ENCODE data around the gene HK2.

The HK2 gene

DNA sequence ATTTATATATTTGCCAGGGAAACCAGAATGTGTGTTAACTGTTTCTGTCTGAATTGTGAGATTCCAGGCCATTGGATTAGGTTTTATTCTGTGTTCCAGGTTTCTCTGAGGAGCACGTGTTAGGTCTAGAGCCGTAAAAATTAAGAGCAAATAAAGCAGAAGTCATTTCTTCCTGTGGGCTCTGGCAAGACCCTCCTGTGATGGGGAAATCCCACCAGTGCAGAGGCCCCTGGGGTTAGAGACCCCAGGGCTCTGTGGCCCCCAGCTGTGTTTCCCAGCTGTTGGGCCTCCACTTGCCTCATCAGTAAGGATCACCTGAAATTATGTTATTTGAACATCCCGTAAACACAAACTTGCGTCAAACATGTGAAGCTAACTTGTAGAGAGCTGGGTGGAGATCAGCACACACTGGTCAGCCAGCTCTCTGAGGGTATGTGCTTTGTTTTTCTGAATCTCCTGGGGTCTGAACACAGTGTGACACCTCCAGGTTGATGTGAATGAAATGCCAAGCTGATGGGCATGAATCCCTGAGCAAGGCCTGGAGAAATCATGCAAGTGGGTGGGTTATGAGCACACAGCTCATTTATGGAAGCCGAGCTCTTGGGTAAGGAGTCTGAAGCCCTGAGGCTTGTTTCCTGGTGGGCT lies 50.3 kb downstream of the HK2 start:
- no peaks in the 10 kb centered on the region for H3K9me3 ChIP-seq (ENCODE audit: insufficient read depth, low read depth, low read length)

GRCh38 chr2:74884866-74885265 lies 50.9 kb downstream of the HK2 start:
- Histone ChIP-seq H3K4me1 (ENCODE audit: insufficient read depth, low read length, poor library complexity, severe bottlenecking) (peaks cover 7% of the 10 kb centered on the region), H3K36me3 (ENCODE audit: insufficient read depth, low read length) (peaks cover 100% of the 10 kb centered on the region; the same call in 1 of the 2 replicates), H3K9me3 (ENCODE audit: insufficient read depth, low read depth, low read length) (no peaks in the 10 kb centered on the region), H3K27me3 (ENCODE audit: insufficient read depth, low read length, poor library complexity, severe bottlenecking) (no peaks in the 10 kb centered on the region), H3K79me2 (ENCODE audit: insufficient read depth, low read length) (no peaks in the 10 kb centered on the region), H3K4me2 (ENCODE audit: low read depth, low read length, poor library complexity, severe bottlenecking) (no peak overlapping the region), H3K9me2 (replicated peaks; ENCODE audit: low read depth, low read length) (no peaks in the 10 kb centered on the region), H4K20me1 (ENCODE audit: insufficient read depth, low read length, poor library complexity, severe bottlenecking) (no peaks in the 10 kb centered on the region), H3K9ac (ENCODE audit: low read depth, low read length, poor library complexity, severe bottlenecking) (no peak overlapping the region), H3K4me3 (ENCODE audit: low read length, poor library complexity, severe bottlenecking) (no peak overlapping the region), H2AFZ (ENCODE audit: low read length) (no peak overlapping the region), H3F3A (ENCODE audit: low read depth) (no peaks in the 10 kb centered on the region)
- TF ChIP-seq, protein P1, sequence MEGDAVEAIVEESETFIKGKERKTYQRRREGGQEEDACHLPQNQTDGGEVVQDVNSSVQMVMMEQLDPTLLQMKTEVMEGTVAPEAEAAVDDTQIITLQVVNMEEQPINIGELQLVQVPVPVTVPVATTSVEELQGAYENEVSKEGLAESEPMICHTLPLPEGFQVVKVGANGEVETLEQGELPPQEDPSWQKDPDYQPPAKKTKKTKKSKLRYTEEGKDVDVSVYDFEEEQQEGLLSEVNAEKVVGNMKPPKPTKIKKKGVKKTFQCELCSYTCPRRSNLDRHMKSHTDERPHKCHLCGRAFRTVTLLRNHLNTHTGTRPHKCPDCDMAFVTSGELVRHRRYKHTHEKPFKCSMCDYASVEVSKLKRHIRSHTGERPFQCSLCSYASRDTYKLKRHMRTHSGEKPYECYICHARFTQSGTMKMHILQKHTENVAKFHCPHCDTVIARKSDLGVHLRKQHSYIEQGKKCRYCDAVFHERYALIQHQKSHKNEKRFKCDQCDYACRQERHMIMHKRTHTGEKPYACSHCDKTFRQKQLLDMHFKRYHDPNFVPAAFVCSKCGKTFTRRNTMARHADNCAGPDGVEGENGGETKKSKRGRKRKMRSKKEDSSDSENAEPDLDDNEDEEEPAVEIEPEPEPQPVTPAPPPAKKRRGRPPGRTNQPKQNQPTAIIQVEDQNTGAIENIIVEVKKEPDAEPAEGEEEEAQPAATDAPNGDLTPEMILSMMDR (conservative IDR thresholded peaks at IDR 0.05; ENCODE audit: low read length), result no peak
- no peak for TF ChIP-seq EZH2phosphoT487 (IDR thresholded peaks at IDR 0.05; ENCODE audit: borderline replicate concordance)

More for the DNA sequence above, 50.3 kb downstream of the HK2 start:
- no peaks in the 10 kb centered on the region for H3F3A ChIP-seq (ENCODE audit: low read depth)
- H2AFZ ChIP-seq (ENCODE audit: low read length), result no peak overlapping the region
- H3K4me2 ChIP-seq (ENCODE audit: low read depth, low read length, poor library complexity, severe bottlenecking), result no peak overlapping the region
- no peaks in the 10 kb centered on the region for H3K27me3 ChIP-seq (ENCODE audit: insufficient read depth, low read length, poor library complexity, severe bottlenecking)
- H3K4me1 ChIP-seq (ENCODE audit: insufficient read depth, low read length, poor library complexity, severe bottlenecking), result peaks cover 7% of the 10 kb centered on the region
- peaks cover 100% of the 10 kb centered on the region for H3K36me3 ChIP-seq (ENCODE audit: insufficient read depth, low read length)
- H4K20me1 ChIP-seq (ENCODE audit: insufficient read depth, low read length, poor library complexity, severe bottlenecking), result no peaks in the 10 kb centered on the region
- no peak overlapping the region for H3K4me3 ChIP-seq (ENCODE audit: low read length, poor library complexity, severe bottlenecking)
- no peaks in the 10 kb centered on the region for H3K9me2 ChIP-seq (replicated peaks; ENCODE audit: low read depth, low read length)
- no peak for TF ChIP-seq EZH2phosphoT487 (IDR thresholded peaks at IDR 0.05; ENCODE audit: borderline replicate concordance)
- TF ChIP-seq, protein P1 (conservative IDR thresholded peaks at IDR 0.05; ENCODE audit: low read length), result no peak
- H3K9ac ChIP-seq (ENCODE audit: low read depth, low read length, poor library complexity, severe bottlenecking), result no peak overlapping the region
- no peaks in the 10 kb centered on the region for H3K79me2 ChIP-seq (ENCODE audit: insufficient read depth, low read length)

- peaks cover 100% of the 10 kb centered on the region for H3K36me3 ChIP-seq (ENCODE audit: insufficient read depth, low read length)
- no peaks in the 10 kb centered on the region for H3F3A ChIP-seq (ENCODE audit: low read depth)
- no peaks in the 10 kb centered on the region for H3K79me2 ChIP-seq (ENCODE audit: insufficient read depth, low read length)
- H4K20me1 ChIP-seq (ENCODE audit: insufficient read depth, low read length, poor library complexity, severe bottlenecking), result no peaks in the 10 kb centered on the region
- no peaks in the 10 kb centered on the region for H3K9me2 ChIP-seq (replicated peaks; ENCODE audit: low read depth, low read length)
- H3K4me2 ChIP-seq (ENCODE audit: low read depth, low read length, poor library complexity, severe bottlenecking), result no peak overlapping the region
- H3K4me3 ChIP-seq (ENCODE audit: low read length, poor library complexity, severe bottlenecking), result no peak overlapping the region
- peaks cover 7% of the 10 kb centered on the region for H3K4me1 ChIP-seq (ENCODE audit: insufficient read depth, low read length, poor library complexity, severe bottlenecking)
- H2AFZ ChIP-seq (ENCODE audit: low read length), result no peak overlapping the region
- TF ChIP-seq, protein P1 (conservative IDR thresholded peaks at IDR 0.05; ENCODE audit: low read length), result no peak
- TF ChIP-seq EZH2phosphoT487 (IDR thresholded peaks at IDR 0.05; ENCODE audit: borderline replicate concordance), result no peak
- H3K9me3 ChIP-seq (ENCODE audit: insufficient read depth, low read depth, low read length), result no peaks in the 10 kb centered on the region
- no peaks in the 10 kb centered on the region for H3K27me3 ChIP-seq (ENCODE audit: insufficient read depth, low read length, poor library complexity, severe bottlenecking)
- H3K9ac ChIP-seq (ENCODE audit: low read depth, low read length, poor library complexity, severe bottlenecking), result no peak overlapping the region
Observed at GRCh38 chr2:74886251-74886650, 52.3 kb downstream of the HK2 start.

Measured in Loucy (cell line).